Endodermal cell (in vitro differentiated cells): ENCODE measurements around the gene GIMAP4. TPM values are rescaled to one million over a fixed set of nuclear protein-coding genes. Genes with fewer than 3 reads are reported as not detected.

Experiments
- DNase-seq: peaks from one replicate; pipeline ENCODE4 v3.0.0-alpha.2; 2017
- H3K27ac ChIP-seq: 2 replicates; pipeline ENCODE4 v1.5.1; 2013; ENCODE audit warnings: mild to moderate bottlenecking, low read depth, low read length, moderate library complexity
- H3K27me3 ChIP-seq: 2 replicates; pipeline ENCODE4 v1.6.1; 2013; ENCODE audit warnings: mild to moderate bottlenecking, low read length, moderate library complexity; ENCODE audit not compliant: insufficient read depth, control insufficient read depth, poor library complexity, severe bottlenecking
- H3K36me3 ChIP-seq: 2 replicates; pipeline ENCODE4 v1.7.0; 2013; ENCODE audit warnings: mild to moderate bottlenecking, low read length, moderate library complexity; ENCODE audit not compliant: control insufficient read depth, insufficient read depth
- H3K4me1 ChIP-seq: one replicate; pipeline ENCODE4 v1.7.0; 2013; ENCODE audit warnings: low read length; ENCODE audit not compliant: control insufficient read depth, insufficient read depth
- H3K4me3 ChIP-seq: 2 replicates; pipeline ENCODE4 v1.5.1; 2013; ENCODE audit warnings: mild to moderate bottlenecking, low read length, moderate library complexity
- H3K9ac ChIP-seq: 2 replicates; pipeline ENCODE4 v1.6.1; 2013; ENCODE audit warnings: mild to moderate bottlenecking, low read length, moderate library complexity; ENCODE audit not compliant: poor library complexity, severe bottlenecking; ENCODE audit errors: extremely low read depth
- H3K9me3 ChIP-seq: 2 replicates; pipeline ENCODE4 v1.6.1; 2013; ENCODE audit warnings: mild to moderate bottlenecking, low read length, moderate library complexity; ENCODE audit not compliant: control insufficient read depth
- H3K27ac Mint-ChIP-seq: 2 replicates; pipeline ENCODE4 v1.8.0; 2020; ENCODE audit warnings: mixed read lengths
- H3K27me3 Mint-ChIP-seq: 2 replicates; pipeline ENCODE4 v1.8.0; 2021; ENCODE audit warnings: mild to moderate bottlenecking, mixed read lengths; ENCODE audit not compliant: insufficient read depth
- H3K36me3 Mint-ChIP-seq: 2 replicates; pipeline ENCODE4 v1.8.0; 2020; ENCODE audit warnings: low read depth, mixed read lengths
- H3K4me1 Mint-ChIP-seq: 2 replicates; pipeline ENCODE4 v1.8.0; 2020; ENCODE audit warnings: mixed read lengths
- H3K4me3 Mint-ChIP-seq: 2 replicates; pipeline ENCODE4 v1.8.0; 2020; ENCODE audit warnings: mild to moderate bottlenecking, moderate library complexity, mixed read lengths
- H3K9me3 Mint-ChIP-seq: 2 replicates; pipeline ENCODE4 v1.8.0; 2020; ENCODE audit warnings: mild to moderate bottlenecking, mixed read lengths
- WGBS, 2 experiments: methylation state at CpG; one replicate each; pipeline versions ENCODE4 v1.1.5 to v1.1.7; 2013; ENCODE audit warnings: missing lambda C conversion rate in 2 of 2, mixed read lengths in 1 of 2; ENCODE audit not compliant: insufficient coverage in 1 of 2, insufficient read length in 1 of 2; 5-methylcytosine and 5-hydroxymethylcytosine counted together
- total RNA-seq, 2 donors: library from RNA; stranded (reverse); fragmentation: NEBNext Ultra II Directional in 1 of 2; extraction: Animal tissue kit (Norgen Biotek cat#: 25700) in 1 of 2; gene quantifications; 2 replicates in 1 of 2; 3 replicates in 1 of 2; pipeline ENCODE4 v1.2.1, GENCODE V29; 2021
- TF ChIP-seq, protein P1 (sequence below): fragments of 200-600 bp; sonication (generic); conservative IDR thresholded peaks from 2 replicates; pipeline ENCODE4 v1.5.0; 2021; ENCODE audit warnings: antibody characterized with exemption, mild to moderate bottlenecking

The GIMAP4 gene
- total RNA-seq, 2 donors from 2014 or later = 0.33 TPM; not detected in 1

GRCh38 chr7:150565239-150565638, 2.0 kb upstream of the GIMAP4 start:
- no peaks in the 10 kb centered on the region for H3K27me3 ChIP-seq
- H3K9me3 ChIP-seq = peaks cover 8% of the 10 kb centered on the region
- no peaks in the 10 kb centered on the region for H3K36me3 Mint-ChIP-seq

DNA sequence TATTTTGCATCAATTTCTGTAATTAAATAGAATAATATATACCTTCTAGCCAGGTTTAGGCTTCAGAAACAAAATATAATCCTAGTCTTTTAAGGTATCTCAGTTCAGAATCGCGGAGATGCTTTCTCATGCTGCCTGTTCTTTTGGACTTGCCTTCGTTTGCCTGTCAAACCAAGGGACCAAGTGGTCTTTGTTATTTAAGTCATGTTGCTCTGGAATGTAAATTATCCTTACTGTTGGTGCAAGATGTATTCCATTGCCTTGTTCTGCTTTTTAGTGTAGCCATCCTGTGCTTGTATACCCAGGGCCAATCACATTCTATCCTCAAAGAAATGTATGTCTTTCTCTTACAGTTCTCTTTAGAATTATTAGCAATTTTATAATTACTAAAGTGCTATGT, 1.1 kb upstream of the GIMAP4 start:
- Histone ChIP-seq H3K4me1 (no peaks in the 10 kb centered on the region), H3K36me3 (no peaks in the 10 kb centered on the region), H3K27me3 (no peaks in the 10 kb centered on the region), H3K27ac (no peak overlapping the region), H3K9ac (no peak overlapping the region), H3K9me3 (no peaks in the 10 kb centered on the region), H3K4me3 (no peak overlapping the region)
- Mint-ChIP-seq H3K27me3 (no peaks in the 10 kb centered on the region), H3K4me3 (no peak overlapping the region), H3K36me3 (no peaks in the 10 kb centered on the region), H3K9me3 (peaks cover 2% of the 10 kb centered on the region), H3K4me1 (no peaks in the 10 kb centered on the region), H3K27ac (no peak overlapping the region)
- DNase-seq = no peak
- TF ChIP-seq, protein P1, sequence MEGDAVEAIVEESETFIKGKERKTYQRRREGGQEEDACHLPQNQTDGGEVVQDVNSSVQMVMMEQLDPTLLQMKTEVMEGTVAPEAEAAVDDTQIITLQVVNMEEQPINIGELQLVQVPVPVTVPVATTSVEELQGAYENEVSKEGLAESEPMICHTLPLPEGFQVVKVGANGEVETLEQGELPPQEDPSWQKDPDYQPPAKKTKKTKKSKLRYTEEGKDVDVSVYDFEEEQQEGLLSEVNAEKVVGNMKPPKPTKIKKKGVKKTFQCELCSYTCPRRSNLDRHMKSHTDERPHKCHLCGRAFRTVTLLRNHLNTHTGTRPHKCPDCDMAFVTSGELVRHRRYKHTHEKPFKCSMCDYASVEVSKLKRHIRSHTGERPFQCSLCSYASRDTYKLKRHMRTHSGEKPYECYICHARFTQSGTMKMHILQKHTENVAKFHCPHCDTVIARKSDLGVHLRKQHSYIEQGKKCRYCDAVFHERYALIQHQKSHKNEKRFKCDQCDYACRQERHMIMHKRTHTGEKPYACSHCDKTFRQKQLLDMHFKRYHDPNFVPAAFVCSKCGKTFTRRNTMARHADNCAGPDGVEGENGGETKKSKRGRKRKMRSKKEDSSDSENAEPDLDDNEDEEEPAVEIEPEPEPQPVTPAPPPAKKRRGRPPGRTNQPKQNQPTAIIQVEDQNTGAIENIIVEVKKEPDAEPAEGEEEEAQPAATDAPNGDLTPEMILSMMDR = no peak
- 51% methylated on average over 3 of the region's 3 CpGs; no CpG with 5 or more reads in 1 of the 2 experiments for WGBS, 2 experiments

More at GRCh38 chr7:150565239-150565638, 2.0 kb upstream of the GIMAP4 start:
- no peak overlapping the region for H3K9ac ChIP-seq
- no peaks in the 10 kb centered on the region for H3K36me3 ChIP-seq
- H3K27me3 Mint-ChIP-seq = peaks cover 2% of the 10 kb centered on the region
- no peak overlapping the region for H3K4me3 ChIP-seq
- TF ChIP-seq, protein P1 = no peak
- no peaks in the 10 kb centered on the region for H3K4me1 Mint-ChIP-seq
- no peak overlapping the region for H3K4me3 Mint-ChIP-seq
- H3K4me1 ChIP-seq = no peaks in the 10 kb centered on the region
- H3K9me3 Mint-ChIP-seq = peaks cover 9% of the 10 kb centered on the region
- no peak overlapping the region for H3K27ac ChIP-seq
- no peak for DNase-seq
- WGBS, 2 experiments = 84 to 93% methylated on average over 6 to 7 of the region's 7 CpGs
- H3K27ac Mint-ChIP-seq = no peak overlapping the region

- no peak overlapping the region for H3K27ac Mint-ChIP-seq
- no peaks in the 10 kb centered on the region for H3K36me3 Mint-ChIP-seq
- H3K9ac ChIP-seq = no peak overlapping the region
- 100% methylated on average over 1 of the region's 1 CpG for WGBS, 2 experiments
- no peaks in the 10 kb centered on the region for H3K9me3 ChIP-seq
- TF ChIP-seq, protein P1 = no peak
- no peak for DNase-seq
- no peaks in the 10 kb centered on the region for H3K36me3 ChIP-seq
- no peak overlapping the region for H3K27ac ChIP-seq
- H3K9me3 Mint-ChIP-seq = no peaks in the 10 kb centered on the region
- H3K4me3 Mint-ChIP-seq = no peak overlapping the region
- no peaks in the 10 kb centered on the region for H3K27me3 Mint-ChIP-seq
- no peaks in the 10 kb centered on the region for H3K4me1 Mint-ChIP-seq
- H3K27me3 ChIP-seq = no peaks in the 10 kb centered on the region
- no peaks in the 10 kb centered on the region for H3K4me1 ChIP-seq
- no peak overlapping the region for H3K4me3 ChIP-seq
Measured at GRCh38 chr7:150566572-150566971, 618 bp upstream of the GIMAP4 start.
